SK-N-MC (cell line): ENCODE data around the gene DUS4L.

Experiments used
- DNase-seq: peaks from one replicate; pipeline ENCODE4 v3.0.0-alpha.2; 2011; ENCODE audit warnings: low read depth, low spot score
- H3K27ac ChIP-seq: fragments of 200-600 bp; sonication (generic); 2 replicates; pipeline ENCODE4 v1.5.1; 2016; ENCODE audit warnings: mixed run types
- H3K36me3 ChIP-seq: fragments of 200-600 bp; sonication (generic); 2 replicates; pipeline ENCODE4 v1.6.1; 2017; ENCODE audit warnings: antibody characterized with exemption, low read length, mixed read lengths; ENCODE audit not compliant: insufficient read depth
- H3K4me3 ChIP-seq: fragments of 200-600 bp; sonication (generic); 2 replicates; pipeline ENCODE4 v1.5.1; 2016
- H3K9ac ChIP-seq: fragments of 200-600 bp; sonication (generic); 2 replicates; pipeline ENCODE4 v1.8.0; 2017; ENCODE audit warnings: mixed run types, mixed read lengths; ENCODE audit not compliant: insufficient read length
- H3K9me3 ChIP-seq: fragments of 200-600 bp; sonication (generic); 2 replicates; pipeline ENCODE4 v1.6.1; 2017; ENCODE audit warnings: low read depth, mild to moderate bottlenecking, antibody characterized with exemption, low read length, moderate library complexity, mixed read lengths
- EZH2 ChIP-seq: fragments of 200-600 bp; sonication (generic); IDR thresholded peaks from one replicate; pipeline ENCODE4 v1.6.1; 2017; ENCODE audit warnings: antibody characterized with exemption
- FOXP2 ChIP-seq: optimal IDR thresholded peaks from 2 replicates; pipeline ENCODE3; 2011; ENCODE audit warnings: mild to moderate bottlenecking, moderate library complexity; ENCODE audit not compliant: insufficient read depth; ENCODE audit errors: extremely low read length, control extremely low read depth
- POLR2AphosphoS5 ChIP-seq: IDR thresholded peaks from 2 replicates; pipeline ENCODE4 v1.6.1; 2012; ENCODE audit warnings: mild to moderate bottlenecking, low read depth, low read length, borderline replicate concordance

The DUS4L gene

GRCh38 chr7:107570298-107570697 lies 6.5 kb downstream of the DUS4L start:
- Histone ChIP-seq H3K9ac (no peak overlapping the region), H3K4me3 (no peak overlapping the region), H3K36me3 (peaks cover 16% of the 10 kb centered on the region), H3K27ac (no peak overlapping the region), H3K9me3 (no peaks in the 10 kb centered on the region)
- no peak for DNase-seq
- TF ChIP-seq FOXP2 (no peak), POLR2AphosphoS5 (no peak), EZH2 (no peak)

DNA sequence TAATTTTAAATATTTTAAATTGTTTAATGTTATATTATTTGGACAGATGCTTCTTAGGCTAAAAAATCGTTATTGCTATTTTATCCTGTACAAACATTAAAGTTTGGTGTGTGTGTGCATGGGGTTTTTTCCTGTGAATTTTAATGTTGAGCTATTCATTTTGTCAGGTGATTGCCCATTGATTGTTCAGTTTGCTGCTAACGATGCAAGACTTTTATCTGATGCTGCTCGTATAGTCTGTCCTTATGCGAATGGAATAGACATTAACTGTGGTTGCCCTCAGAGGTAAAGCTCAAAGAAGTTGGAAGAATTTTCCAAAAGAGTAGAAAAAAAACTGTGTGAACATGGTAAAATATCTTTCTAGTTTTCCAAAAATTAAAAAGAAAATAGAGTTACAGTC lies 9.8 kb downstream of the DUS4L start:
- no peak for TF ChIP-seq POLR2AphosphoS5
- TF ChIP-seq FOXP2, result no peak
- no peak for TF ChIP-seq EZH2

GRCh38 chr7:107579554-107579884 lies 15.7 kb downstream of the DUS4L start:
- H3K9me3 ChIP-seq, result no peaks in the 10 kb centered on the region
- H3K4me3 ChIP-seq, result peak overlapping the region; percentile 89
- H3K9ac ChIP-seq, result peak overlapping the region; percentile 84
- no peak for DNase-seq
- TF ChIP-seq POLR2AphosphoS5 (no peak), FOXP2 (no peak), EZH2 (no peak)
- no peak overlapping the region for H3K27ac ChIP-seq
- peaks cover 22% of the 10 kb centered on the region for H3K36me3 ChIP-seq

More for the DNA sequence above, 9.8 kb downstream of the DUS4L start:
- DNase-seq, result no peak
- H3K36me3 ChIP-seq, result peaks cover 29% of the 10 kb centered on the region
- H3K9ac ChIP-seq, result no peak overlapping the region
- no peak overlapping the region for H3K27ac ChIP-seq
- H3K4me3 ChIP-seq, result no peak overlapping the region
- no peaks in the 10 kb centered on the region for H3K9me3 ChIP-seq

DNA sequence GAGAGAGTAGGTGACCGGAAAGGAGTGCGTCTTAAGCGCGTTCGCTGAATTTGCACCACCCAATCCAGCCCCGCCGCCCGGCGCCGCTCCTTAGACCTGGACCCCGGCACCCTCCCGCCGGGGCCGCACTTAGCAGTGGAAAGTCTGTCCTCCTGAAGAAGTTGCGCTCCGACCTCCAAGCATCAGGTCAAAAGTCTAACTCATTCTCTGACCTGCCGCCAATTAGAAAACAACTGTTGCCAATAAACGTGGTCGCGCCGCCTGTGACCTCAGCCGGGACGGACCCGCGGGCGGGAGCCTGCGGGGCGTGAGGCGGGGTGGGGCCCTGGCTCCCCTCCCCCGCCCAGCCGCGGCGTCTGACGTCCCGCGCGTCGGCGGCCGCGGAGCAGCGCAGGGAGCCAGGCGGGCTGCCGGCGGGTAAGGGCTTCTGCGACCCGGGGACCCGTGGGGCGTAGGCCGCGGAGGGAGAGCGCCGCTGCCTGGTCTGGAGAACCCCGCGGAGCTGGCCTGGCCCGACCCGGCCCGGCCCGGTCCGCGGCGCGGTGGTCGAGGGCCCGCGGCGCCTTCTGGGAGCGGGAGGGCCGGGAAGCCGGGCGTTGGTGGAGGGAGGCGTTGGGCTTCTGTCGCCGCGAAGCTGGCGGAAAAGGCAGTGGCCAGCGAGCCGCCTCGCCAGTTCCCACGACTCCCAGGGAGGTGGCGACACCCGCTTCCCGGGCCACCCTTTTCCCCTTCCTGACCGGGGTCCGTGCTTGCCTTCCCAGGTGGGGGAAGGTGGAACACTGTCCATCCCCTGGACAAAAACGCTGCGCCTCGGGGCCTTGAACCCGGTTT lies 16.3 kb downstream of the DUS4L start, which contains the start of gene BCAP29:
TSS of gene BCAP29 (plus strand) at position 362 of the 831 bp plus-strand sequence. CDS start 527 bp downstream, outside the sequence.
- no peak within 1 kb of the TSS for H3K27ac ChIP-seq
- no peaks in the 10 kb centered on the region for H3K9me3 ChIP-seq
- no peak for DNase-seq
- peaks cover 20% of the 10 kb centered on the region for H3K36me3 ChIP-seq
- peak; percentile 67 for TF ChIP-seq POLR2AphosphoS5
- TF ChIP-seq FOXP2, result no peak
- H3K4me3 ChIP-seq, result peak within 1 kb of the TSS; percentile 89
- peak within 1 kb of the TSS; percentile 84 for H3K9ac ChIP-seq

- H3K4me3 ChIP-seq, result peak overlapping the region; percentile 89
- TF ChIP-seq EZH2 (no peak), FOXP2 (no peak), POLR2AphosphoS5 (no peak)
- H3K9me3 ChIP-seq, result no peaks in the 10 kb centered on the region
- H3K9ac ChIP-seq, result peak overlapping the region; percentile 84
- no peak for DNase-seq
- H3K36me3 ChIP-seq, result peaks cover 15% of the 10 kb centered on the region; the same call in 1 of the 2 replicates
- H3K27ac ChIP-seq, result no peak overlapping the region
These were observed 17.1 kb downstream of the DUS4L start for GRCh38 chr7:107580716-107581383.

GRCh38 chr7:107581387-107582013 lies 17.7 kb downstream of the DUS4L start:
- TF ChIP-seq FOXP2 (no peak), EZH2 (no peak), POLR2AphosphoS5 (no peak)
- peak overlapping the region; percentile 89 for H3K4me3 ChIP-seq
- peak overlapping the region; percentile 84 for H3K9ac ChIP-seq

DNA sequence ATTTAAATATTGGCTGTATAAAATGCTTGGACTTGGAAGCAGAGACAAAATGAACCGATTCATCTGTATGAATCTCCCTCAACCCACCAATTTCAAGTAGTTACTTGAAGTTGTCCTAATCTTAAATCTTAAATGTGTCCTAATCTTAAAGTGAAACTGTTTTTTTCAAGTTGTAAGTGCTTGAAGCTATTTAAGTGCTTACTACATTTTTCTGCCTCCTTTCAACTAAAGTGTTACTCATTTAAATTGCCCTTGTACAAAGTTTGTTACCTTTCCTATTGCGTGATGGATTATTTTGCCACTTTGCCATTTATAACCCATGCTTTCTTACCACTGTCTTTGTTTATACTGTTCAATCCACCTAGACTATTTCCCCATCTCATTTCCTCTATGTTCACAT lies 19.1 kb downstream of the DUS4L start:
- Histone ChIP-seq H3K27ac (no peak overlapping the region), H3K9ac (no peak overlapping the region), H3K36me3 (peaks cover 13% of the 10 kb centered on the region), H3K9me3 (no peaks in the 10 kb centered on the region), H3K4me3 (no peak overlapping the region)
- TF ChIP-seq EZH2 (no peak), POLR2AphosphoS5 (no peak), FOXP2 (no peak)
- no peak for DNase-seq

More at GRCh38 chr7:107581387-107582013, 17.7 kb downstream of the DUS4L start:
- Histone ChIP-seq H3K27ac (no peak overlapping the region), H3K9me3 (no peaks in the 10 kb centered on the region), H3K36me3 (peaks cover 14% of the 10 kb centered on the region; the same call in 1 of the 2 replicates)
- no peak for DNase-seq

DNA sequence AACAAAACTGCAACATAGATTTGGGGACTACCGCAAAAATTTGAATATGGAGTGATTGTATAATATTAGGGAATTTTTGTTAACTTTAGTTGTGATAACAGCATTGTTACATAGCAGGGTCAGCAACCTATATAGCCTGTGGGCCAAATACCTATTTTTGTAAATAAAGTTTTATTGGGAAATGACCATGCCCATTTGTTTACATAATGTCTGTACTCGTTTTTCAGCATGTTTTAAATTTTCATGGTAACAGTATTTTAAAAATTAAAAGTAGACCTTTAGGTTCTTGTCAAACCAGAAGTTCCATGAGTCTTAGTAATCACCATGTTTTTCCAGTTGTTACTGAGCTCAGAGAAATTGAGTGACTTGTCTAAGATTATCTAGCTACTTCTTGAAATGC lies 20.9 kb downstream of the DUS4L start:
- no peak overlapping the region for H3K27ac ChIP-seq
- TF ChIP-seq POLR2AphosphoS5, result no peak
- TF ChIP-seq EZH2, result no peak
- TF ChIP-seq FOXP2, result no peak

More for the DNA sequence above, 20.9 kb downstream of the DUS4L start:
- peaks cover 24% of the 10 kb centered on the region for H3K36me3 ChIP-seq
- no peak overlapping the region for H3K4me3 ChIP-seq
- H3K9ac ChIP-seq, result no peak overlapping the region
- no peak for DNase-seq
- no peaks in the 10 kb centered on the region for H3K9me3 ChIP-seq
